H1 (cell line): ENCODE data around the gene F3.

ENCODE experiments used
- CBX5 ChIP-seq: fragments of 300-800, 300-1000 bp; sonication (generic); IDR thresholded peaks from 2 replicates; pipeline ENCODE4 v1.7.1; 2016; ENCODE audit warnings: antibody characterized with exemption, low read length, low read depth
- EGR1 ChIP-seq: IDR thresholded peaks from 2 replicates; pipeline ENCODE4 v1.6.1; 2011; ENCODE audit warnings: low read depth, low read length, borderline replicate concordance
- EZH2 ChIP-seq: fragments of 200-600 bp; sonication (generic); IDR thresholded peaks from 2 replicates; pipeline ENCODE4 v1.7.1; 2012; ENCODE audit warnings: low read depth, mild to moderate bottlenecking, moderate library complexity, low read length, inconsistent platforms; ENCODE audit not compliant: severe bottlenecking
- JUND ChIP-seq: IDR thresholded peaks from 2 replicates; pipeline ENCODE4 v1.6.1; 2011; ENCODE audit warnings: mild to moderate bottlenecking, improper control_type of control experiment, low read length
- KDM1A ChIP-seq: fragments of 200-600, 300-600 bp; sonication (generic); IDR thresholded peaks from 2 replicates; pipeline ENCODE4 v1.7.1; 2016; ENCODE audit warnings: mild to moderate bottlenecking, low read length, borderline replicate concordance
- SIN3A ChIP-seq, 2 experiments: IDR thresholded peaks in 1 of 2; conservative IDR thresholded peaks in 1 of 2; 2 replicates each; pipeline ENCODE4 v1.6.1; 2011 to 2012; ENCODE audit warnings: low read length in 2 of 2, improper control_type of control experiment in 1 of 2, low read depth in 1 of 2, mild to moderate bottlenecking in 1 of 2
- TF ChIP-seq, protein P1 (sequence below): IDR thresholded peaks from 2 replicates; pipeline ENCODE4 v1.6.1; 2012; ENCODE audit warnings: inconsistent platforms
- TF ChIP-seq, protein P2 (sequence below), 3 experiments: IDR thresholded peaks; 1 replicate in 2 of 3; 2 replicates in 1 of 3; pipeline versions ENCODE4 v1.5.1 to v1.6.1; 2011; ENCODE audit warnings: low read length in 3 of 3, mild to moderate bottlenecking in 3 of 3, inconsistent platforms in 2 of 3, low read depth in 1 of 3, moderate library complexity in 1 of 3; ENCODE audit not compliant: insufficient read depth in 1 of 3; ENCODE audit errors: control extremely low read depth in 1 of 3

DNA sequence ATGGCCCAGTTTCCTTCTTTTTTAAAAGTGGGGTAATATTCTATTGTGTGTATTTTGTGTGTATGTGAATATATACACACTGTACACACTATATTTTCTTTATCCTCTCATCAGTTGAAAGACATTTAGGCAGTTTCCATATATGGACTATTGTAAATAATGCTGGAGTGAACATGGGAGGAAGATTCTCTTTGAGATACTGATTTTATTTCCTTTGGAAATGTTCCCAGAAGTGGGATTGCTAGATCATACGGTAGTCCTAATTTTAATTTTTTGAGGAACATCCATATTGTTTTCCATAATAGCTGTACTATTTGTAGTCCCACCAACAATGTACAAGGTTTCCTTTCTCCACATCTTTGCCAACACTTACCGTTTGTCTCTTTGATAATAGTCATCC lies 51.0 kb downstream of the F3 start:
- TF ChIP-seq CBX5 = no peak
- TF ChIP-seq EZH2 = no peak
- no peak for TF ChIP-seq SIN3A (conservative IDR thresholded peaks at IDR 0.05 in 1 of 2, IDR thresholded peaks at IDR 0.05 in 1 of 2; ENCODE audit: low read depth in 1 of 2, low read length in 2 of 2)
- no peak for TF ChIP-seq EGR1
- TF ChIP-seq, protein P1, sequence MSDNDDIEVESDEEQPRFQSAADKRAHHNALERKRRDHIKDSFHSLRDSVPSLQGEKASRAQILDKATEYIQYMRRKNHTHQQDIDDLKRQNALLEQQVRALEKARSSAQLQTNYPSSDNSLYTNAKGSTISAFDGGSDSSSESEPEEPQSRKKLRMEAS = no peak
- TF ChIP-seq JUND = no peak
- TF ChIP-seq, protein P2, sequence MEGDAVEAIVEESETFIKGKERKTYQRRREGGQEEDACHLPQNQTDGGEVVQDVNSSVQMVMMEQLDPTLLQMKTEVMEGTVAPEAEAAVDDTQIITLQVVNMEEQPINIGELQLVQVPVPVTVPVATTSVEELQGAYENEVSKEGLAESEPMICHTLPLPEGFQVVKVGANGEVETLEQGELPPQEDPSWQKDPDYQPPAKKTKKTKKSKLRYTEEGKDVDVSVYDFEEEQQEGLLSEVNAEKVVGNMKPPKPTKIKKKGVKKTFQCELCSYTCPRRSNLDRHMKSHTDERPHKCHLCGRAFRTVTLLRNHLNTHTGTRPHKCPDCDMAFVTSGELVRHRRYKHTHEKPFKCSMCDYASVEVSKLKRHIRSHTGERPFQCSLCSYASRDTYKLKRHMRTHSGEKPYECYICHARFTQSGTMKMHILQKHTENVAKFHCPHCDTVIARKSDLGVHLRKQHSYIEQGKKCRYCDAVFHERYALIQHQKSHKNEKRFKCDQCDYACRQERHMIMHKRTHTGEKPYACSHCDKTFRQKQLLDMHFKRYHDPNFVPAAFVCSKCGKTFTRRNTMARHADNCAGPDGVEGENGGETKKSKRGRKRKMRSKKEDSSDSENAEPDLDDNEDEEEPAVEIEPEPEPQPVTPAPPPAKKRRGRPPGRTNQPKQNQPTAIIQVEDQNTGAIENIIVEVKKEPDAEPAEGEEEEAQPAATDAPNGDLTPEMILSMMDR (IDR thresholded peaks at IDR 0.05; ENCODE audit: control extremely low read depth in 1 of 3, insufficient read depth in 1 of 3, low read depth in 1 of 3, low read length in 3 of 3) = no peak
- no peak for TF ChIP-seq KDM1A
